GM12878 (cell line): ENCODE measurements around the gene PSTPIP2. TPM values are rescaled to one million over a fixed set of nuclear protein-coding genes. Genes with fewer than 3 reads are reported as not detected.
A peak's percentile ranks its signal among the peaks of the same experiment; 100 is the strongest.

Source experiments
- ATAC-seq: fragments of 200-7000 bp; cut with Tn5 transposase; 3 replicates; pipeline ENCODE4 v1.9.1; 2020; ENCODE audit warnings: mild to moderate bottlenecking, moderate library complexity
- BruUV-seq: library from RNA; stranded (reverse); fragments of 400-500 nt; replicated peaks from 2 replicates; lab custom pipeline; 2021; lab: Mats Ljungman, UMichigan
- CTCF ChIA-PET: fragments of 300-600 bp; sonication (Branson Sonifier 250); formaldehyde crosslinking; extraction: SDS; loops from one replicate; lab custom pipeline; 2021; ENCODE audit warnings: inconsistent platforms; lab: Yijun Ruan, JAX
- POLR2A ChIA-PET: fragments of 350-600 bp; formaldehyde crosslinking; extraction: SDS; loops from one replicate; lab custom pipeline; 2021; ENCODE audit warnings: inconsistent platforms; lab: Charles Lee
- RAD21 ChIA-PET: fragments of 300-600 bp; sonication (Branson Sonifier 250); formaldehyde crosslinking; loops from one replicate; lab custom pipeline; 2023; ENCODE audit warnings: antibody characterized with exemption; ENCODE audit not compliant: unreplicated experiment; lab: Charles Lee
- SMC1A ChIA-PET: fragments of 300-600 bp; sonication (Branson Sonifier 250); formaldehyde crosslinking; loops from one replicate; lab custom pipeline; 2023; ENCODE audit not compliant: unreplicated experiment, uncharacterized antibody; lab: Charles Lee
- DNase-seq: peaks from one replicate; pipeline ENCODE4 v3.0.0-alpha.2; 2011; ENCODE audit warnings: low read depth, low spot score
- FAIRE-seq: peaks from 3 replicates; lab custom pipeline; 2011; peaks lifted over from hg19 to GRCh38; lab: Jason Lieb, UNC
- H2AFZ ChIP-seq: 2 replicates; pipeline ENCODE4 v1.6.0; 2011; ENCODE audit warnings: low read depth, low read length, control low read depth; ENCODE audit not compliant: control insufficient read depth
- H3K27ac ChIP-seq: 2 replicates; pipeline ENCODE4 v1.5.1; 2011; ENCODE audit warnings: control low read depth; ENCODE audit not compliant: control insufficient read depth, insufficient read depth
- H3K27me3 ChIP-seq, 2 experiments: replicated peaks in 1 of 2; 2 replicates each; pipeline versions ENCODE4 v1.6.0 to v1.6.1; 2011; ENCODE audit warnings: low read length in 1 of 2; ENCODE audit not compliant: control insufficient read depth in 2 of 2, insufficient read depth in 2 of 2
- H3K36me3 ChIP-seq, 2 experiments: 2 replicates each; pipeline ENCODE4 v1.5.1; 2011; ENCODE audit warnings: low read length in 1 of 2; ENCODE audit not compliant: control insufficient read depth in 2 of 2, insufficient read depth in 2 of 2
- H3K4me1 ChIP-seq: 2 replicates; pipeline ENCODE4 v1.6.1; 2011; ENCODE audit warnings: mild to moderate bottlenecking, low read length, moderate library complexity, mixed read lengths; ENCODE audit not compliant: control insufficient read depth, insufficient read depth
- H3K4me2 ChIP-seq: 2 replicates; pipeline ENCODE4 v1.6.0; 2011; ENCODE audit warnings: control low read depth; ENCODE audit not compliant: control insufficient read depth, insufficient read depth
- H3K4me3 ChIP-seq: fragments of 200-600 bp; sonication (generic); 2 replicates; pipeline ENCODE4 v1.5.1; 2016
- H3K79me2 ChIP-seq: 2 replicates; pipeline ENCODE4 v1.6.0; 2011; ENCODE audit warnings: low read length; ENCODE audit not compliant: control insufficient read depth, insufficient read depth
- H3K9ac ChIP-seq: 2 replicates; pipeline ENCODE4 v1.8.0; 2011; ENCODE audit warnings: low read length, control low read depth, mixed read lengths; ENCODE audit not compliant: control insufficient read depth, insufficient read depth
- H3K9me3 ChIP-seq: replicated peaks from 3 replicates; pipeline ENCODE4 v1.5.1; 2011; ENCODE audit warnings: mild to moderate bottlenecking, low read length; ENCODE audit not compliant: control insufficient read depth, insufficient read depth
- H4K20me1 ChIP-seq: 2 replicates; pipeline ENCODE4 v1.6.0; 2011; ENCODE audit not compliant: control insufficient read depth, insufficient read depth
- BCL11A ChIP-seq: IDR thresholded peaks from 2 replicates; pipeline ENCODE4 v1.6.1; 2011; ENCODE audit warnings: low read depth, low read length
- CBX5 ChIP-seq: sonication (generic); IDR thresholded peaks from 2 replicates; pipeline ENCODE4 v1.6.1; 2016; ENCODE audit warnings: low read depth, moderate library complexity, mild to moderate bottlenecking, inconsistent platforms
- CHD1 ChIP-seq: IDR thresholded peaks from 2 replicates; pipeline ENCODE4 v1.6.1; 2012; ENCODE audit warnings: low read depth, low read length, improper control_type of control experiment
- CHD4 ChIP-seq: fragments of 200-600 bp; sonication (generic); IDR thresholded peaks from 2 replicates; pipeline ENCODE4 v1.6.1; 2016; ENCODE audit warnings: mild to moderate bottlenecking
- CREB1 ChIP-seq: IDR thresholded peaks from 2 replicates; pipeline ENCODE4 v1.6.1; 2012; ENCODE audit warnings: low read depth, mild to moderate bottlenecking, inconsistent platforms
- FOXM1 ChIP-seq: IDR thresholded peaks from 2 replicates; pipeline ENCODE4 v1.6.1; 2012; ENCODE audit warnings: low read depth, mild to moderate bottlenecking, inconsistent platforms, low read length, moderate library complexity
- SMC3 ChIP-seq: IDR thresholded peaks from 2 replicates; pipeline ENCODE4 v1.6.1; 2011; ENCODE audit warnings: low read length, improper control_type of control experiment, borderline replicate concordance
- TBL1XR1 ChIP-seq: IDR thresholded peaks from 2 replicates; pipeline ENCODE4 v1.6.1; 2012; ENCODE audit warnings: low read depth, low read length, improper control_type of control experiment
- YY1 ChIP-seq: IDR thresholded peaks from 2 replicates; pipeline ENCODE4 v1.6.1; 2011; ENCODE audit warnings: low read depth, mild to moderate bottlenecking, low read length
- WGBS: methylation state at CpG from one replicate; pipeline ENCODE4 v1.1.6; 2016; ENCODE audit warnings: low lambda C conversion rate; ENCODE audit not compliant: insufficient replicate concordance, insufficient coverage; ENCODE audit errors: missing lambda C conversion rate; 5-methylcytosine and 5-hydroxymethylcytosine counted together
- in situ Hi-C: fragments of 300-500 bp; cut with MboI; formaldehyde crosslinking; loops from 9 replicates; pipeline ENCODE4 v1.14.3; 2018; ENCODE audit warnings: mixed read lengths
- intact Hi-C: fragments of 100-400 bp; cut with micrococcal nuclease; formaldehyde crosslinking; loops from one replicate; pipeline ENCODE4 v1.14.2; 2022; ENCODE audit not compliant: unreplicated experiment
- polyA plus RNA-seq, 11 experiments: library from polyadenylated mRNA; depleted of rRNA in 4 of 11; unstranded in 6 of 11; stranded (reverse) in 5 of 11; fragments of >200 nt; fragmentation: Nextera tagmentation in 4 of 11; fragmentation: Illumina TruSeq in 1 of 11; extraction: Ambion mirVana in 4 of 11; extraction: Trizol in 1 of 11; gene quantifications; 1 replicate in 1 of 11; 2 replicates in 10 of 11; pipeline versions ENCODE4 v1.2.1 to v1.2.3, GENCODE V29; 2011 to 2016; ENCODE audit warnings: inconsistent platforms in 2 of 11, missing spikeins in 2 of 11, low read depth in 1 of 11
- total RNA-seq, 4 experiments: library from RNA; depleted of rRNA in 3 of 4; stranded (reverse); fragments of >200 nt in 3 of 4; fragmentation: Illumina TruSeq in 1 of 4; extraction: Trizol in 1 of 4; gene quantifications; 2 replicates each; pipeline versions ENCODE4 v1.2.1 to v1.2.3, GENCODE V29; 2013 to 2021
- TF ChIP-seq, protein P1 (sequence below): fragments of 450-650 bp; formaldehyde crosslinking; IDR thresholded peaks from 2 replicates; pipeline ENCODE4 v1.4.0; 2022; ENCODE audit warnings: mild to moderate bottlenecking, moderate library complexity
- TF ChIP-seq, protein P2 (sequence below): fragments of 450-650 bp; IDR thresholded peaks from 2 replicates; pipeline ENCODE4 v1.6.1; 2018; ENCODE audit warnings: mild to moderate bottlenecking, low read depth, moderate library complexity; ENCODE audit not compliant: partially characterized antibody
- TF ChIP-seq, protein P3 (sequence below), 3 experiments: IDR thresholded peaks in 2 of 3; conservative IDR thresholded peaks in 1 of 3; 2 replicates each; pipeline ENCODE4 v1.5.1; 2011; ENCODE audit warnings: low read depth in 3 of 3, low read length in 3 of 3, mild to moderate bottlenecking in 3 of 3, control low read depth in 2 of 3, moderate library complexity in 2 of 3, inconsistent platforms in 1 of 3, mixed read lengths in 1 of 3; ENCODE audit not compliant: control insufficient read depth in 2 of 3, insufficient read depth in 1 of 3; ENCODE audit errors: extremely low read depth in 1 of 3

PSTPIP2 gene
- total and polyA plus RNA-seq, 10 of the 15 experiments (the other 5 are each of a cell fraction or from before 2014, with no cell fraction given), result 0.69 to 38.4 (median 24.7) TPM

DNA sequence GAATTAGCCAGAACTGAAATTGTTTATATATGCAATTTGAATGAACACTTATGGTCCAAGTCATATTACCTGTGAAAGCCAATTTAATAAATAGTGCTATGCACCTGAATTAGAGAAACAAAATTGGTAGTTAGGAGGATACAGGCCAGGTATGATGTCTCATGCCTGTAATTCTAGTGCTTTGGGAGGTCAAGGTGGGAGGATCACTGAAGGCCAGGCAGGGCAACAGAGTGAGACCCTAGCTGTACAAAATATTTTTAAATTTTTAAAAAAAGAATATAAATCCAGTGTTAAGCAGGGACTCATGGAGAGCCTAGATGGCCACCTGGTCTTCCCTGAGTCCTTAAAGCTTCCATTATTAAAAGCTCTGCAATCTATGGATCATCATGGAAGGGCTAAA, 7.3 kb upstream of the PSTPIP2 start (continued):
- TF ChIP-seq CREB1 (no peak), CHD1 (no peak)
- TF ChIP-seq, protein P1, sequence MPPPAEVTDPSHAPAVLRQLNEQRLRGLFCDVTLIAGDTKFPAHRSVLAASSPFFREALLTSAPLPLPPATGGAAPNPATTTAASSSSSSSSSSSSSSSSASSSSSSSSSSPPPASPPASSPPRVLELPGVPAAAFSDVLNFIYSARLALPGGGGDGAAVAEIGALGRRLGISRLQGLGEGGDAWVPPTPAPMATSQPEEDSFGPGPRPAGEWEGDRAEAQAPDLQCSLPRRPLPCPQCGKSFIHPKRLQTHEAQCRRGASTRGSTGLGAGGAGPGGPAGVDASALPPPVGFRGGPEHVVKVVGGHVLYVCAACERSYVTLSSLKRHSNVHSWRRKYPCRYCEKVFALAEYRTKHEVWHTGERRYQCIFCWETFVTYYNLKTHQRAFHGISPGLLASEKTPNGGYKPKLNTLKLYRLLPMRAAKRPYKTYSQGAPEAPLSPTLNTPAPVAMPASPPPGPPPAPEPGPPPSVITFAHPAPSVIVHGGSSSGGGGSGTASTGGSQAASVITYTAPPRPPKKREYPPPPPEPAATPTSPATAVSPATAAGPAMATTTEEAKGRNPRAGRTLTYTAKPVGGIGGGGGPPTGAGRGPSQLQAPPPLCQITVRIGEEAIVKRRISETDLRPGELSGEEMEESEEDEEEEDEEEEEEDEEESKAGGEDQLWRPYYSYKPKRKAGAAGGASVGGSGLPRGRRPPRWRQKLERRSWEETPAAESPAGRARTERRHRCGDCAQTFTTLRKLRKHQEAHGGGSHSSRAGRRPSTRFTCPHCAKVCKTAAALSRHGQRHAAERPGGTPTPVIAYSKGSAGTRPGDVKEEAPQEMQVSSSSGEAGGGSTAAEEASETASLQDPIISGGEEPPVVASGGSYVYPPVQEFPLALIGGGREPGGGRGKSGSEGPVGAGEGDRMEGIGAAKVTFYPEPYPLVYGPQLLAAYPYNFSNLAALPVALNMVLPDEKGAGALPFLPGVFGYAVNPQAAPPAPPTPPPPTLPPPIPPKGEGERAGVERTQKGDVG, result no peak

DNA sequence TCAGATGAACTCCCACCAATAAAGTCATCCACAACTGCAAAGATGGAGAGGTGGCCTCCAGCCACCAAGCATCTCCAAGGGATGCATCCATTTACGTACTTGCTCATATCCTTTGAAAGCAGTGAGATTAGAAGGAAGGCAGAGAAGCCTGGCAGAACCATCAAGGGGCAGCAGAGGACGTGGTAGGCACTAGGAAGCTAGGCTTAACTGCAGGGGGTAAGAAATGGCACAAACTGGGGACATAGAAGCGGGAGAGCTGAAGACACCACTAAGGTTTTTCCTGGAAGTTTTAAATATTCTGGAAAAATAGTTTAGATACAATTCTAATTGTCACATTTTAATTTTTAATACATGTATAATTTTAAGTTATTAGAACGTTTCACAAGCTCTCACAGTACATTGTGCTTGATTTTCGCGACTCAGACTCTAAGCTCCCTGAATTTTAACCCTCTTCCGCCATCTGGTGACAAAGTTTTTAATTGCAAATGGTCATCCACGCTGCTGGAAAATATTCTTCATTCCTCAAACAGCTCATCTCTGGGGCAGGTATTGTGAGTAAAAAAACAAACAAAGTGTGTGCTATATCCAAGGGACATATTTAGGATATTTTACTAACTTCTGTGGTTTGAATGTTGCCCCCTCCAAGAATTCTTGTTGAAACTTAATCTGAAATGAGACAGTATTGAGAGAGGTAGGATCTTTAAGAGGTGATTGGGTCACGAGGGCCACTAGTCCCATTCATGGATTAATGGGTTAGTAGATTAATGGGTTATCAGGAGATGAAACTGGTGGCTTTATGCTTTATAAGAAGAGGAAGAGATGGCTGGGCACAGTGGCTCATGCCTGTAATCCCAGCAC, 1.6 kb upstream of the PSTPIP2 start:
- in situ Hi-C loops (loop anchor here (5.0 to 10.0 kb wide), 2 partner anchors 151 to 379 kb away; no protein-coding TSS in a partner anchor), intact Hi-C loops (loop anchor here (2.0 to 5.0 kb wide), 4 partner anchors 96 to 409 kb away; no protein-coding TSS in a partner anchor)
- Histone ChIP-seq H3K27me3 (no peaks in the 10 kb centered on the region; a peak in 1 of 4 replicates), H3K27ac (no peak overlapping the region), H3K36me3 (no peaks in the 10 kb centered on the region; a peak in 3 of 4 replicates), H3K4me3 (no peak overlapping the region), H3K4me1 (peaks cover 14% of the 10 kb centered on the region), H3K9me3 (no peaks in the 10 kb centered on the region), H3K79me2 (no peaks in the 10 kb centered on the region; the same call in none of the 2 replicates), H3K4me2 (no peak overlapping the region), H2AFZ (no peak overlapping the region), H4K20me1 (no peaks in the 10 kb centered on the region), H3K9ac (no peak overlapping the region)
- ChIA-PET SMC1A (interaction anchor here (0.7 to 2.1 kb wide), 38 partner anchors 9 to 452 kb away, joined by 3 to 36 read pairs (median 5); no protein-coding TSS in a partner anchor), RAD21 (interaction anchor here (0.5 to 2.5 kb wide), 30 partner anchors 9 to 584 kb away, joined by 3 to 39 read pairs (median 4); no protein-coding TSS in a partner anchor), POLR2A (no interaction called here), CTCF (interaction anchor here (0.7 to 5.4 kb wide), 65 partner anchors 10 to 841 kb away, joined by 3 to 78 read pairs (median 5); partner anchors contain the start of genes ATP5F1A, HAUS1 and SLC14A1)
- DNase-seq (no peak), FAIRE-seq (peak; percentile 86), ATAC-seq (peak; percentile 63)
- 28% methylated on average over 9 of the region's 9 CpGs for WGBS
- no TSS peak for BruUV-seq
- TF ChIP-seq, protein P2, sequence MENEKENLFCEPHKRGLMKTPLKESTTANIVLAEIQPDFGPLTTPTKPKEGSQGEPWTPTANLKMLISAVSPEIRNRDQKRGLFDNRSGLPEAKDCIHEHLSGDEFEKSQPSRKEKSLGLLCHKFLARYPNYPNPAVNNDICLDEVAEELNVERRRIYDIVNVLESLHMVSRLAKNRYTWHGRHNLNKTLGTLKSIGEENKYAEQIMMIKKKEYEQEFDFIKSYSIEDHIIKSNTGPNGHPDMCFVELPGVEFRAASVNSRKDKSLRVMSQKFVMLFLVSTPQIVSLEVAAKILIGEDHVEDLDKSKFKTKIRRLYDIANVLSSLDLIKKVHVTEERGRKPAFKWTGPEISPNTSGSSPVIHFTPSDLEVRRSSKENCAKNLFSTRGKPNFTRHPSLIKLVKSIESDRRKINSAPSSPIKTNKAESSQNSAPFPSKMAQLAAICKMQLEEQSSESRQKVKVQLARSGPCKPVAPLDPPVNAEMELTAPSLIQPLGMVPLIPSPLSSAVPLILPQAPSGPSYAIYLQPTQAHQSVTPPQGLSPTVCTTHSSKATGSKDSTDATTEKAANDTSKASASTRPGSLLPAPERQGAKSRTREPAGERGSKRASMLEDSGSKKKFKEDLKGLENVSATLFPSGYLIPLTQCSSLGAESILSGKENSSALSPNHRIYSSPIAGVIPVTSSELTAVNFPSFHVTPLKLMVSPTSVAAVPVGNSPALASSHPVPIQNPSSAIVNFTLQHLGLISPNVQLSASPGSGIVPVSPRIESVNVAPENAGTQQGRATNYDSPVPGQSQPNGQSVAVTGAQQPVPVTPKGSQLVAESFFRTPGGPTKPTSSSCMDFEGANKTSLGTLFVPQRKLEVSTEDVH, result no peak
- TF ChIP-seq CBX5 (no peak), CHD4 (no peak), FOXM1 (no peak), YY1 (0 out of 2 replicates have a peak, but pooled peaks have one; percentile 7), SMC3 (peak; percentile 65; the same call in 1 of the 2 replicates), TBL1XR1 (no peak), BCL11A (no peak)
- TF ChIP-seq, protein P3, sequence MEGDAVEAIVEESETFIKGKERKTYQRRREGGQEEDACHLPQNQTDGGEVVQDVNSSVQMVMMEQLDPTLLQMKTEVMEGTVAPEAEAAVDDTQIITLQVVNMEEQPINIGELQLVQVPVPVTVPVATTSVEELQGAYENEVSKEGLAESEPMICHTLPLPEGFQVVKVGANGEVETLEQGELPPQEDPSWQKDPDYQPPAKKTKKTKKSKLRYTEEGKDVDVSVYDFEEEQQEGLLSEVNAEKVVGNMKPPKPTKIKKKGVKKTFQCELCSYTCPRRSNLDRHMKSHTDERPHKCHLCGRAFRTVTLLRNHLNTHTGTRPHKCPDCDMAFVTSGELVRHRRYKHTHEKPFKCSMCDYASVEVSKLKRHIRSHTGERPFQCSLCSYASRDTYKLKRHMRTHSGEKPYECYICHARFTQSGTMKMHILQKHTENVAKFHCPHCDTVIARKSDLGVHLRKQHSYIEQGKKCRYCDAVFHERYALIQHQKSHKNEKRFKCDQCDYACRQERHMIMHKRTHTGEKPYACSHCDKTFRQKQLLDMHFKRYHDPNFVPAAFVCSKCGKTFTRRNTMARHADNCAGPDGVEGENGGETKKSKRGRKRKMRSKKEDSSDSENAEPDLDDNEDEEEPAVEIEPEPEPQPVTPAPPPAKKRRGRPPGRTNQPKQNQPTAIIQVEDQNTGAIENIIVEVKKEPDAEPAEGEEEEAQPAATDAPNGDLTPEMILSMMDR (IDR thresholded peaks at IDR 0.05 in 2 of 3, conservative IDR thresholded peaks at IDR 0.05 in 1 of 3; ENCODE audit: control insufficient read depth in 2 of 3, extremely low read depth in 1 of 3, insufficient read depth in 1 of 3, low read depth in 3 of 3, low read length in 3 of 3), result peak; percentile 44 to 68 (median 51); a peak in 5 of 6 replicates
